HG02763 (cell line): ENCODE measurements around the gene ADGRA1.
"Not testable (repeated sequence)": the region's sequence is repeated elsewhere in the genome, so short reads cannot be mapped to it uniquely, and the experiment has no call there.

ENCODE experiments used
- ATAC-seq: cut with Tn5 transposase; IDR thresholded peaks from one replicate; pipeline ENCODE4 v1.9.1; 2021; ENCODE audit warnings: mild to moderate bottlenecking, moderate library complexity; ENCODE audit not compliant: unreplicated experiment

ADGRA1 gene

GRCh38 chr10:133141144-133141957 lies 53.6 kb downstream of the ADGRA1 start:
- no peak for ATAC-seq

DNA sequence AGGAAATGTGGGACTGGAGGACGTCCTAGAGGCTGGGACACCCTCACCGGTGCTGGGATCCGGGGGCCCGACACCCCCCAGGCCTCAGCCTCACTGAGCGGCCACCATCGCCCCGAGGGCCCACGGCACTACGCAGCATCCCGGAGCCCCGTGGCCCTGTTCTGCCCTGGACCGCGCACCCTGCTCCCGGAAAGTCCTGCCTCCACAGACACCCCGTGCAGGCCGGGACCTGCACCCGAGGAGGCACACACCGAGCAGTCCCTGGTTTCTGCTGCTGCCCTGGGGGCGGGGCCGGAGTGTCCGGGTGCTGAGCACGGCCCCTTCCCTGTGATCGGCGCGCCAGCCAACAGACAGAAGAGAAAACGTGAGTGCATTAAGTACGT lies 54.2 kb downstream of the ADGRA1 start:
- ATAC-seq, result no peak

DNA sequence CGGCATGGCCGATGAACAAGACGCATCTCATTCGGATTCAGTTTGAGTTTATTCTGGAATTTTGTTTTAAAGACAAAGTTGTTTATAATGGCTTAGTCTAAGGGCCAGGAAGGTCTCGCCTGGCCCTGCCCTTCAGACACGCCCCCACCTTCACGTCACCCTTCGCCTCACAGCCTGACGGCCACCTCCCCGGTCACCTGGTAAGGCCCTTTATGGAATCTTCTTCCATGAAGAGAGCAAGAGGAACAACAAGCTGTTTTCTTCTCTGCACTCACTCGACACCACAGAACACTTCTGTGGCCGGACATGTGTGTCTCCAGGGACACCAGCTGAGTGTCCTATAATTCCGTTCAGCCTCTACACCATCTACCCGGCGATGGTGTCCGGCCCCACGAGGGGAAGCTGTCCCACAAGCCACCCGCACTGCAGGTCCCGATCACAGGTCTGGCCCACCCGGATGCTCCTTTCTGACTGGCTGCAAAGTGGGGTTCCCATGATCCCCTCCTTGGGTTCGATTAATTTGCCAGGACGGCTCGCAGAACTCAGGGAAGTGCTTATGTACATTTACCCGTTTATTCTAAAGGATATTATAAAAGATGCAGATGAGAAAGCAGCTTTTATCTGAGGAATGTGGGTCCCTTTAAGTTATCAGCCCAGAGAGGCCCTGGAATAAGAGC lies 54.9 kb downstream of the ADGRA1 start:
- no peak for ATAC-seq

GRCh38 chr10:133143200-133143533 lies 55.4 kb downstream of the ADGRA1 start:
- no peak for ATAC-seq

- no peak for ATAC-seq
Observed at GRCh38 chr10:133143546-133143945, 55.8 kb downstream of the ADGRA1 start.

DNA sequence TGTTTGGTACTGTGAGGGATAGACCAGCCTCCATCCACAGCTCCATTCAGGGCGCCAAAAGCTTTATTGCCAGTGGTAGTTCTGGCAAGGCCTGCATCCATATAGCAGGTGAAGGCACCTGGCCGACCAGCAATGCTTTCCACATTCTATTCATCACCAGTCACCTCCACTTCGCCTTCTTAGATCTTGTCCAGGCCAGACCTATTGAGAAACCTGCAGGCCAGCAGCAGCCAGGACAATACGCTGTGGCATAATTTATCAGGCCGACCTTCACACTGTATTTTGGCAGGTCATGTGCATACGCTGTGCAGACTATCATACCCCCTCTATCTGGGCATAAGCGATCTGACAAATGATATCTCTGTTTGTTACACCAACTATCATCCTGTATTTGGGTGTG lies 57.0 kb downstream of the ADGRA1 start:
- no peak for ATAC-seq

DNA sequence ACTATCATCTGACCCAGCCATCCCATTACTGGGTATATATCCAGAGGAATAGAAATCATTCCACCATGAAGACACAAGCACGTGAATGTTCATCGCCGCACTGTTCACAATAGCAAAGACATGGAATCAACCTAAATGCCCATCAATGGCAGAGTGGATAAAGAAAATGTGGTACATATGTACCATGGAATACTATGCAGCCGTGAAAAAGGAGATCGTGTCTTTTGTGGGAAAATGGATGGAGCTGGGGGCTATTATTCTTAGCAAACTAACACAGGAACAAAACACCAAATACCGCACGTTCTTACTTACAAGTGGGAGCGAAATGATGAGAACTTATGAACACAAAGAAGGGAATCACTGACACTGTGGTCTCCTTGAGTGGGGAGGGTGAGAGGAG lies 62.5 kb downstream of the ADGRA1 start:
- ATAC-seq, result no peak

GRCh38 chr10:133150656-133151055 lies 62.9 kb downstream of the ADGRA1 start:
- ATAC-seq, result no peak

GRCh38 chr10:133151071-133151470 lies 63.3 kb downstream of the ADGRA1 start:
- ATAC-seq, result not testable (repeated sequence)

GRCh38 chr10:133151543-133151972 lies 63.8 kb downstream of the ADGRA1 start:
- no peak for ATAC-seq

DNA sequence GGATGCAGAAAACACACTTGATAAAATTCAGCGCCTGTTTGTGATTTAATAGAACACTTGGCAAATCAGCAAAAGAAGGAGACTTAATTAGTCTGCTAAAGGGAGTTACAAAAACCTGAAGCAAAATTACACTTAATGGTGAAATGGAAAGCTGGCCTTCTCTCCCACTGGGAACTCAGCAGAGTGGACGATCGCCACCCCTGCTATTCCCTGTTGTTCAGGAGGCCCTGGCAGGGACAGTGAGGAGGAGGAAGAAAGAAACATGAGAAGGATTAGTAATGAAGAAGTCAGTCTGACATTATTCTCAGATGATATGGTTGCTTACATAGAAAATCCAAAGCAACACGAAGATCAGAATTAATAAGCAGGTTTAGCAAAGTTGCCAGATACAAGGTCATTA lies 66.7 kb downstream of the ADGRA1 start:
- no peak for ATAC-seq

DNA sequence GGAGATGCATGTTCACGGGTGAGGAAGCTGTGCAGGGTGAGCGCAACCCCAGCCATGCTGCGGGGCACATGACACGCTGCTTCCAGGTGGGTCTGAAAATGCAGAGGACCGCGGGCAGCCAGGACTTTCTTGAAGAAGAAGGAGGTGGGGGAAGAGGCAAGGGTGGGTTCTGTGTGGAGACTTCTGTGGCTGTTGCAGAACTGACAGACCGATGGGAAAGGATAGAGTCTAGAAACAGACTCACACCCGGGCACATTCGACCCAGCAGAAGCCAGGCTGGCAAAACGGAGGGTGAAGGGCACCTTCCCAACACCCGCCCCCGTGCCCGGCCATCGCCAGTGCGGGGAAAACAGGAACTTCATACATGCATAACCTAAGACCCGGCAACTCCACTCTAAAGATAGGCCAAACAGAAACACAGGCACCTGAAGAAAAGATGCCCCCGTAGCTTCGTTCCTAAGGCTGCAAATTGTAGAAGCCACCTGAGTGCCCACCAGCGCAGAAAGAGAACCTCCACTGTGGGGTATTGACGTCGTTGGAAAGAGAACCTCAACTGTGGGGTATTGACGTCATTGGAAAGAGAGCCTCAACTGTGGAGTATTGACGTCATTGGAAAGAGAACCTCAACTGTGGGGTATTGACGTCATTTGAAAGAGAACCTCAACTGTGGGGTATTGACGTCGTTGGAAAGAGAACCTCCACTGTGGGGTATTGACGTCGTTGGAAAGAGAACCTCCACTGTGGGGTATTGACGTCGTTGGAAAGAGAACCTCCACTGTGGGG lies 67.5 kb downstream of the ADGRA1 start:
- ATAC-seq, result no peak

DNA sequence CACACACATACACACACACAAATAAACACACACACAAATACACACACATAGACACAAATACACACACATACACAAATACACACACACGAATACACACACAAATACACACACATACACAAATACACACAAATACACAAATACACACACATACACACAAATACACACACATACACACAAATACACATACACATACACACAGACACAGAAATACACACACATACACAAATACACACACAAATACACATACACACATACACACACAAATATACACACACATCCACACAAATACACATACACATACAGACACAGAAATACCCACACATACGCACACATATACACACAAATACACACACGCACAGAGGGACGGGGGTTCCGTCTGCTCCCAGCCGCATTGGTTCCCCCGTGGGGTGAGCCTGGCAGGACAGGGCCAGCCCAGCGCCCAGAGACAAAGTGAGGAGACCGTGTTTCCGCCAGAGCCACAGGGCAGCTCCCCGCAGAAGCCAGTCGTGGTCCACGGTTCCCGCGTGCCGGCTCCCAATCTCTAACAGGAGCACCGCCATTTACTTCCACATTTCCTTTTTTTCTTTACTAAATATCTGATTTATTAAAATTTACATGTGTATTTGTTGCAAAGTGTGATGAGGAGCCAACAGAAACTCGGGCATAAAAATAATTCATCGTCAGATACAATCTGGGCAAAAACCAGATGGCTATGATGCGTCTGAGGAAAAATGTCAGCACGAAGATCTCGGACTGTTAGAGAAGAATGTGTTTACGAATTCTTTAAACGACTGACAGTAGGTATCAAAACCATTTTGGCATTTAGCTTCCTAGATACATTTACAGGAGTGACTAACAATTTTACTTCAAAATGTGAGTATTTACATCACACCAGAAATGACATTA lies 69.2 kb downstream of the ADGRA1 start:
- ATAC-seq, result no peak

DNA sequence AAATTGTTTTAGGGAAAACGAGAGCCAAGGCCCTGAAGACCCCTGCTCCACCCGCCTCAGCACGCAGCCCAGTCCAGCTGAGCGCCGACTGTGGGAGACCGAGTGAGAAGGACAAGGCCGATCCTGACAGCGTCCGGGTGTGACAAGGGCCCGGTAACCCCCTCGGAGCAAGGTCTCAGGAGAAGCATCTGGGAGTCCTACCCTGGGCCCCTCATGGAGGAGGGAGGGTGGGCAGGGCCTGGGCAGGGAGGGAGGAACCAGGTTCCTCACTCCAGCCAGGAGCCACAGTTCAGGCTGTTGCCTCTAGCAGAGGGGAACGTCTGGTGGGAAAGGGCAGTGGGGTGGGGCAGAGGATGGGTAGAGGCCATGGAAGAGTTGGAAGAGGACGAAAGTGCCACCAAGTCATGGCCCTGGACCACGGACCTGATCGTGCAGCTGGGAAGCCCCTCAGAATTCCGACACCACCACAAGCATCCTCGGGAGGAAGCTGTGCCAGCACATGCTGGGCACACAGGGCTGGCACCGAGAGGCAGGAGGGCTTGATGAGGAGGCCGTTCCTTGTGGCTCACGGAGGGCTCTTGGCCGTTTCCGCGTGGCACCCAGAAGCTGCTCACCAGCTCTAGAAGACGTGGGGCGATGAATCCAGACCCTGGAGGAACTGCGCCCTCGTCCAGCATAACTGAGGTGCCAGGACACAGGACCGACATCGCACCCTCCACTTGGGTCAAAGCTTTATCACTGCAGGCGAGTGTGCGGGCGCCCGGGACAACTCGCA lies 70.1 kb downstream of the ADGRA1 start:
- no peak for ATAC-seq

- no peak for ATAC-seq
Observed at GRCh38 chr10:133158437-133158755, 70.7 kb downstream of the ADGRA1 start.

DNA sequence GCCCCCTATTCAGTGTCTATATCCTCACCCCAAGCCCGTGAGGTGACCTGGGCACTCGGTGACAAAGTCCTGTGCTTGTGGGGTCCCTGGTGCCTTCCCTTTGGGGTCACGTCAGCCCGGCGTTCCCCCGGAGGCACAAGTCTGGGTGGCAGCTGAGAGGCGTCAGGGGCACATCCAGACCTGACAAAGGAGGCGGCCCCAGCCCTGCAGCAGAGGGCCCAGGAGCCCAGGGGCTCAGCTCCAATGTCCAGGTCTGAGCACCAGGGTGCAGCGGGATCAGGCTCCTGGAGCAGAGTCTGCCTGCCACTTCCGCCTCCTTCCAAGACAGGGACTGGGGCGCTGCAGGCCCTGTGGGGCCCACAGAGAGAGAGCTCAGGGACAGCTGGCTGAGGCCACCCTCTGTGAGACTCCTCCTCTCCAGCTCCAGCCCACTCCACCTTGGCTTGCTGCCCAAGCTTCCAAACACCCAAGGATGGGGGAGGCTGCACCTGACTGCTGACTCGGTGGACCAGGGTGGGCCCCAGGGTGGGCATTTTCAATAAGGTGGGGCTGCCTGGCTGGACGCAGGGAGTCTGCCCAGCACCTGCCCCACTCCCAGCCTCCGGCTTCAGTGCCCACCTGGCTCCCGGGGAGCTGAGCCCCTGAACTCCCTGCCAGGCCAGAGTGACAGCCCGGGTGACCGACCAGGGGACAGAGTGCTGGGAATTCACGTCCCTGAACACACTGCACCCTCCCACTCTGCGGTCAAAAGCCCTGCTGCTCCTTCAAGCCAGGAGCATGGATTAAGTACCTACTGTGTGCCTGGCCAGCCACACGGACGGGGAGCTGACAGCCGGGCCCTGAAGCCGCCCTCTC lies 71.3 kb downstream of the ADGRA1 start:
- no peak for ATAC-seq

- ATAC-seq, result no peak
Observed at GRCh38 chr10:133159611-133159949, 71.9 kb downstream of the ADGRA1 start.

DNA sequence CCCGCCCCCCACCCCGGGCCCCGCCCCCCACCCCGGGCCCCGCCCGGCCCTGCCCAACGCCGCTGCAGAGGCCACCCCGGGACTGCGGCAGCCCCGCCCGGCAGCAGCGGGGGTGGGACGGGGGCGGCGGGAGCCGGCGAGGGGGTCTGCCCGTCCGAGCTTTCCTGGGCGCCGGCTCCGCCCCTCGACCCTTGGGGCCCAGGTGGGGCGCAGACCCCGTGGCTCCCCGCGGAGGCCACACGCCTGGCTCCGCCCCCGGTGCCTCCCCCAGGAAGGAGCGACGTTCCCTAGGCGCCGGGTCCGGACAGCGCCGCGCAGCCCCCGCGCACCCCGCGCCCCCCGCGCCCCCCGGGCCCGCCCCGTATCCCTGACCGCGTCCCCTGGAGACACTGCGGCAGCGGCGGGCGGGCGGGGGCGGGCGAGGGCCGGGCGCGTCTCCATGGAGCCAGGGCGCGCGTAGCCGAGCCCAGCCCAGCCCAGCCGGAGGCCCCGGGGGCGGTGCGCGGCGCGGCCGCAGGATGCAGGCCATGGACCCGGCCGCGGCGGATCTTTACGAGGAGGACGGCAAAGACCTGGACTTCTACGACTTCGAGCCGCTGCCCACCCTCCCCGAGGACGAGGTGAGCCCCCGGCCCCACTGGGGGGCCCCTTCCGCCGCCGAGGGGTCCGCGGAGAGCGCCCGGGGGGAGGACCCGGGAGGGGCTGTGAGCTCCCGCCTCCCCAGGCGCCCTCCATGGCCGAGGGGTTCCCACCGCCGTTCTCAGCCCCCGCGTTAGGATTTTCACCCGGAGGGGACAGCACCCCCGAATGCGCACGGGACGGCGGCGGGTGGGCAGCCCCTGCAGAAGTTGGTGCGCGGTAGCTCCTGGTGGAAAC lies 72.5 kb downstream of the ADGRA1 start, which contains the start of gene KNDC1:
KNDC1 (plus strand) TSS at position 270 of the 876 bp plus-strand sequence; CDS start at position 519, 249 bp downstream.
- no peak for ATAC-seq
